ENCODE measurements around the gene WIF1. TPM values are rescaled to one million over a fixed set of nuclear protein-coding genes. Genes with fewer than 3 reads are reported as not detected.

Gene WIF1
- total RNA-seq, 1 donor from 2014 or later = 0.19 TPM

- Histone ChIP-seq H3K4me1 (peaks cover 19% of the 10 kb centered on the region), H3K9ac (no peak overlapping the region), H3K9me3 (ENCODE audit: low read depth) (no peaks in the 10 kb centered on the region), H3F3A (ENCODE audit: low read depth) (no peaks in the 10 kb centered on the region), H3K79me2 (ENCODE audit: low read depth) (no peaks in the 10 kb centered on the region), H3K4me3 (no peak overlapping the region), H4K20me1 (ENCODE audit: low read depth) (no peaks in the 10 kb centered on the region), H3K4me2 (no peak overlapping the region), H3K36me3 (no peaks in the 10 kb centered on the region), H3K27ac (no peak overlapping the region), H3K27me3 (no peaks in the 10 kb centered on the region), H2AFZ (replicated peaks) (no peak overlapping the region)
- Mint-ChIP-seq H3K36me3 (no peaks in the 10 kb centered on the region), H3K4me3 (no peak overlapping the region), H3K4me1 (peaks cover 5% of the 10 kb centered on the region), H3K9me3 (no peaks in the 10 kb centered on the region), H3K27me3 (ENCODE audit: insufficient read depth, low read depth) (no peaks in the 10 kb centered on the region), H3K27ac (no peak overlapping the region)
- DNase-seq (ENCODE audit: low spot score) = no peak
- no peak for TF ChIP-seq CTCF (IDR thresholded peaks at IDR 0.05)
- no peak for TF ChIP-seq EZH2phosphoT487 (IDR thresholded peaks at IDR 0.05)
- no peak for TF ChIP-seq EZH2 (IDR thresholded peaks at IDR 0.05)
These were observed 34.9 kb downstream of the WIF1 start for GRCh38 chr12:65086236-65086635.

- Mint-ChIP-seq H3K36me3 (no peaks in the 10 kb centered on the region), H3K4me1 (peaks cover 5% of the 10 kb centered on the region), H3K4me3 (no peak overlapping the region), H3K27me3 (ENCODE audit: insufficient read depth, low read depth) (no peaks in the 10 kb centered on the region), H3K27ac (no peak overlapping the region), H3K9me3 (no peaks in the 10 kb centered on the region)
- Histone ChIP-seq H3K27me3 (no peaks in the 10 kb centered on the region), H3K4me2 (no peak overlapping the region), H3K79me2 (ENCODE audit: low read depth) (no peaks in the 10 kb centered on the region), H2AFZ (replicated peaks) (no peak overlapping the region), H4K20me1 (ENCODE audit: low read depth) (no peaks in the 10 kb centered on the region), H3K27ac (no peak overlapping the region), H3F3A (ENCODE audit: low read depth) (no peaks in the 10 kb centered on the region), H3K4me1 (peaks cover 27% of the 10 kb centered on the region), H3K4me3 (no peak overlapping the region), H3K9ac (no peak overlapping the region), H3K36me3 (no peaks in the 10 kb centered on the region), H3K9me3 (ENCODE audit: low read depth) (no peaks in the 10 kb centered on the region)
- no peak for DNase-seq (ENCODE audit: low spot score)
- TF ChIP-seq EZH2phosphoT487 (IDR thresholded peaks at IDR 0.05) (no peak), CTCF (IDR thresholded peaks at IDR 0.05) (no peak), EZH2 (IDR thresholded peaks at IDR 0.05) (no peak)
These were observed 36.5 kb downstream of the WIF1 start for GRCh38 chr12:65084579-65084978.

DNA sequence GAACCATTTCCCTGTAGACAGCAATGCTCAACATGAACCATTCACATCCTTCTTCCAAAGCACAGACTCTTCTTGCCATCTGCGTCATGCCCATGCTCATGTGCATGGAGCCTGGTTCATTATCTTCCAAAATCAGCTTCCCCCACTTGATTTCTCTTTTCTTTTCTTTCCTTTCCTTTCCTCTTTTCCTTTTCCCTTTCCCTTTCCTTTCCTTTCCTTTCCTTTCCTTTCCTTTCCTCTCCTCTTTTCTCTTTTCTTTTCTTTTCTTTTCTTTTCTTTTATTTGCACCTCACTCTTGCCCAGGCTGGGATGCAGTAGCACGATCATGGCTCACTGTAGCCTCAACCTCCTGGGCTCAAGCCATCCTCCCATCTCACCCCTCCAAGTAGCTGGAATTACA lies 37.5 kb downstream of the WIF1 start:
- Histone ChIP-seq H3K27me3 (no peaks in the 10 kb centered on the region), H3K4me2 (no peak overlapping the region), H3K27ac (no peak overlapping the region), H3F3A (ENCODE audit: low read depth) (no peaks in the 10 kb centered on the region), H3K36me3 (no peaks in the 10 kb centered on the region), H2AFZ (replicated peaks) (no peak overlapping the region), H3K9me3 (ENCODE audit: low read depth) (no peaks in the 10 kb centered on the region), H3K79me2 (ENCODE audit: low read depth) (no peaks in the 10 kb centered on the region), H3K9ac (no peak overlapping the region), H4K20me1 (ENCODE audit: low read depth) (no peaks in the 10 kb centered on the region), H3K4me3 (no peak overlapping the region), H3K4me1 (peaks cover 27% of the 10 kb centered on the region)
- Mint-ChIP-seq H3K27ac (no peak overlapping the region), H3K9me3 (no peaks in the 10 kb centered on the region), H3K4me1 (peaks cover 5% of the 10 kb centered on the region), H3K27me3 (ENCODE audit: insufficient read depth, low read depth) (no peaks in the 10 kb centered on the region), H3K4me3 (no peak overlapping the region), H3K36me3 (no peaks in the 10 kb centered on the region)
- TF ChIP-seq EZH2phosphoT487 (IDR thresholded peaks at IDR 0.05) (no peak), EZH2 (IDR thresholded peaks at IDR 0.05) (no peak), CTCF (IDR thresholded peaks at IDR 0.05) (no peak)
- no peak for DNase-seq (ENCODE audit: low spot score)
